Urinary bladder (tissue), 4 donors: Measurements from ENCODE around the gene ZFPM1. TPM values are rescaled to one million over a fixed set of nuclear protein-coding genes. Genes with fewer than 3 reads are reported as not detected.
A peak's percentile ranks its signal among the peaks of the same experiment; 100 is the strongest.

ENCODE experiments used
- DNase-seq: peaks from one replicate; pipeline ENCODE4 v3.0.0-alpha.2; 2015; ENCODE audit errors: extremely low spot score
- H3K27ac ChIP-seq: one replicate; pipeline ENCODE4 v1.5.1; 2013; ENCODE audit warnings: low read depth, mild to moderate bottlenecking, moderate library complexity
- H3K36me3 ChIP-seq: one replicate; pipeline ENCODE4 v1.6.1; 2013; ENCODE audit warnings: mild to moderate bottlenecking, moderate library complexity; ENCODE audit not compliant: insufficient read depth
- H3K4me1 ChIP-seq: one replicate; pipeline ENCODE4 v1.6.1; 2013; ENCODE audit warnings: mild to moderate bottlenecking, moderate library complexity; ENCODE audit not compliant: insufficient read depth
- H3K4me3 ChIP-seq: one replicate; pipeline ENCODE4 v1.5.1; 2013; ENCODE audit warnings: low read depth, low read length
- WGBS: extraction: QIAGEN DNeasy Blood & Tissue Kit; methylation state at CpG from one replicate; pipeline ENCODE4 v1.1.7; 2013; 5-methylcytosine and 5-hydroxymethylcytosine counted together
- polyA plus RNA-seq: library from polyadenylated mRNA; stranded (reverse); fragments of 200-250 nt; gene quantifications from one replicate; pipeline ENCODE4 v1.2.3, GENCODE V29; 2013
- total RNA-seq: library from RNA; depleted of rRNA; stranded (reverse); fragments of >200 nt; gene quantifications from one replicate; pipeline ENCODE4 v1.2.3, GENCODE V29; 2014
- donor health status: healthy with polysubstance abuse.
- donor health status: healthy.

ZFPM1 gene
- total and polyA plus RNA-seq, 2 donors: 2.1 to 2.7 TPM

GRCh38 chr16:88550246-88550661 is 97.2 kb downstream of the ZFPM1 start:
- WGBS: 52% methylated on average over 16 of the region's 16 CpGs

GRCh38 chr16:88552166-88552565 is 99.1 kb downstream of the ZFPM1 start:
- no peak for DNase-seq
- no peaks in the 10 kb centered on the region for H3K4me1 ChIP-seq
- WGBS: 84% methylated on average over 10 of the region's 10 CpGs

More at GRCh38 chr16:88550246-88550661, 97.2 kb downstream of the ZFPM1 start:
- Histone ChIP-seq H3K4me1 (no peaks in the 10 kb centered on the region), H3K36me3 (no peaks in the 10 kb centered on the region), H3K27ac (no peak overlapping the region), H3K4me3 (no peak overlapping the region)
- DNase-seq: no peak

GRCh38 chr16:88552815-88553214 is 99.7 kb downstream of the ZFPM1 start:
- H3K4me3 ChIP-seq: no peak overlapping the region
- 81% methylated on average over 13 of the region's 13 CpGs for WGBS
- no peaks in the 10 kb centered on the region for H3K36me3 ChIP-seq
- no peak for DNase-seq
- no peaks in the 10 kb centered on the region for H3K4me1 ChIP-seq
- no peak overlapping the region for H3K27ac ChIP-seq

More at GRCh38 chr16:88552166-88552565, 99.1 kb downstream of the ZFPM1 start:
- H3K27ac ChIP-seq: no peak overlapping the region
- H3K4me3 ChIP-seq: no peak overlapping the region
- H3K36me3 ChIP-seq: no peaks in the 10 kb centered on the region

- Histone ChIP-seq H3K4me1 (no peaks in the 10 kb centered on the region), H3K4me3 (no peak overlapping the region), H3K36me3 (no peaks in the 10 kb centered on the region), H3K27ac (no peak overlapping the region)
- no peak for DNase-seq
- WGBS: 45% methylated on average over 16 of the region's 16 CpGs
Measured at GRCh38 chr16:88553739-88554138, 100.7 kb downstream of the ZFPM1 start.

DNA sequence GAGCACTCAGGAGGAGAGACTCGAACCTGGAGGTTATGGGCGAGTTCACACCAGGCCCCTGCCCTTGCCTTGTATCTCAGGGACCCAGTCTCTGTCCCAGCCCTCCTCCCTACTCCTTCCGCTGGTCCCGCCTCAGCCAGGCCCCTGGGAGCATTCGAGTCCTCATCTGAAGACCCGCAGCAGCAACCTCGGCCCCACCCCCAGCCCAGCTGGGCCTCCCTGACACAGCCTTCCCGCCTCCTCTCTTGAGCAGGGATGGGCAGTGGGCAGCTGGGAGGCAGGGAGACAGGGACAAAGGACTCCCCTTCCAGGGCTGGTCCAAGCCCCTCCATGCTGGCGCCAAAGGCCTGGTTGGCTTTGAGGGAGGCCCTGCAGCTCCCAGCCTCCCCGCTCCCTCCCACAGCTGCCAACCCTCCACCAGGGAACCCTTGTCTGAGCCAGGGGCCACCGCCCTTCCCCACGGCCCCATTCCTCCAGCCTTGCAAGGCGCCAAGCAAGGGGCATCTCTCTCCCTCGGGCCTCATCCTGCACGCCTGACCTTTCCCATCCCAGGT is 101.7 kb downstream of the ZFPM1 start:
- DNase-seq: no peak
- Histone ChIP-seq H3K27ac (no peak overlapping the region), H3K4me3 (no peak overlapping the region), H3K36me3 (no peaks in the 10 kb centered on the region), H3K4me1 (no peaks in the 10 kb centered on the region)
- 72% methylated on average over 15 of the region's 15 CpGs for WGBS

- Histone ChIP-seq H3K4me1 (no peaks in the 10 kb centered on the region), H3K27ac (no peak overlapping the region), H3K36me3 (no peaks in the 10 kb centered on the region), H3K4me3 (no peak overlapping the region)
- no peak for DNase-seq
- WGBS: 71% methylated on average over 15 of the region's 15 CpGs
Measured at GRCh38 chr16:88556294-88556988, 103.4 kb downstream of the ZFPM1 start.

GRCh38 chr16:88558457-88559442 is 105.7 kb downstream of the ZFPM1 start:
- no peak for DNase-seq
- no peaks in the 10 kb centered on the region for H3K4me1 ChIP-seq
- H3K4me3 ChIP-seq: no peak overlapping the region
- no peak overlapping the region for H3K27ac ChIP-seq
- 57% methylated on average over 45 of the region's 45 CpGs for WGBS
- no peaks in the 10 kb centered on the region for H3K36me3 ChIP-seq

DNA sequence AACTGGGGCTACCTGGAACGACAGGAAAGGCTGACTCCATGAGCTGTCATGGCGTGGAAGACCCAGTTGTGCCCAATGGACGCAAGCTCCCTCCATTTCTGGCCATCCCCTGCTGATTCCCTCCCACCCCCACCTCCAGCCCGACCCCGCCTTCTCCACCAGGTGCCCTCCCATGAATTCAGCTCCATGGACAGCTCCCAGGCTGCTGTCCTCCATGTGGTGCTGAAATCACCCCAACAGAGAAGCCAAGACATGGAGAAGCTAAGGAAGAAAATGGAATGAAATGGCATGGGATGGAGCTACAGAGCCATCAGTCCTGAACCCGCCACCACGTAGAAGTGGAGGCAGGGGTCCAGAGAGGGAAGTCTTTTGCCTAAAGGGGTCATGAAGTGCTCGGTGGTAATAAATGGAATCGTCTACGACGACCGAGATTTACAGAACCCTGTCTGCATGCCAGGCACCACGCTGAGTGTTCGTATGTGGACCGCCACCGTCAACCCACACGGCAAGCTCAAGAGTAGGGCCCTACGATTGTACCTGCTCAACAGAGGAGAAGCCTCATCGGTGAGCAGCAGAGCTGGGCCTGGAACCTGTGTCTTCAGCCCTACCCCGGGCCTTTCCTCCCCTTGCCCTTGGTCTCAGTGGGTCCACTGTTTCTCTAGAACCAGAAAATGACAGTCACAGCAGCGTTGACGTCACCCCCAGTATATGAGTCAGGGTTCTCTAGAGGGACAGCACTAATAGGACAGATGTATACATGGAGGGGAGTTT is 107.8 kb downstream of the ZFPM1 start:
- H3K4me3 ChIP-seq: no peak overlapping the region
- H3K36me3 ChIP-seq: no peaks in the 10 kb centered on the region
- no peak overlapping the region for H3K27ac ChIP-seq
- no peaks in the 10 kb centered on the region for H3K4me1 ChIP-seq
- DNase-seq: no peak
- 60% methylated on average over 22 of the region's 22 CpGs for WGBS

- 26% methylated on average over 24 of the region's 24 CpGs for WGBS
- Histone ChIP-seq H3K36me3 (no peaks in the 10 kb centered on the region), H3K27ac (no peak overlapping the region), H3K4me1 (no peaks in the 10 kb centered on the region), H3K4me3 (no peak overlapping the region)
- DNase-seq: peak; percentile 5
Measured at GRCh38 chr16:88561485-88562359, 108.6 kb downstream of the ZFPM1 start.

GRCh38 chr16:88566158-88566557 is 113.1 kb downstream of the ZFPM1 start:
- WGBS: 65% methylated on average over 6 of the region's 6 CpGs

GRCh38 chr16:88568710-88569613 is 115.9 kb downstream of the ZFPM1 start:
- no peak for DNase-seq
- Histone ChIP-seq H3K4me1 (no peaks in the 10 kb centered on the region), H3K27ac (no peak overlapping the region), H3K36me3 (no peaks in the 10 kb centered on the region), H3K4me3 (no peak overlapping the region)
- 88% methylated on average over 18 of the region's 18 CpGs for WGBS

More at GRCh38 chr16:88566158-88566557, 113.1 kb downstream of the ZFPM1 start:
- no peak for DNase-seq
- H3K4me3 ChIP-seq: no peak overlapping the region
- no peaks in the 10 kb centered on the region for H3K4me1 ChIP-seq
- no peak overlapping the region for H3K27ac ChIP-seq
- no peaks in the 10 kb centered on the region for H3K36me3 ChIP-seq

GRCh38 chr16:88569614-88569984 is 116.5 kb downstream of the ZFPM1 start:
- no peaks in the 10 kb centered on the region for H3K4me1 ChIP-seq
- H3K27ac ChIP-seq: no peak overlapping the region
- no peak for DNase-seq
- WGBS: 2% methylated on average over 28 of the region's 28 CpGs
- H3K4me3 ChIP-seq: peak overlapping the region; percentile 48
- no peaks in the 10 kb centered on the region for H3K36me3 ChIP-seq
